Stimulated activated CD8-positive, alpha-beta memory T cell treated with anti-CD3 and anti-CD28 coated beads, Interleukin-7, amount 100 ng/mL, for 48 hours (primary cell): ENCODE data around the gene C9orf57.
"Not testable (repeated sequence)": the region's sequence is repeated elsewhere in the genome, so short reads cannot be mapped to it uniquely, and the experiment has no call there.

ENCODE experiments used
- DNase-seq, 2 donors: peaks; one replicate each; pipeline ENCODE4 v3.0.0-alpha.2; 2020; ENCODE audit warnings: low read depth in 1 of 2; ENCODE audit errors: extremely low read depth in 1 of 2

The C9orf57 gene

GRCh38 chr9:72060513-72060912 lies at the start of gene C9orf57:
C9orf57 (minus strand) TSS chr9:72060613; CDS start chr9:72059331, 1,282 bp downstream.
- no peak for DNase-seq

GRCh38 chr9:72102520-72102919 lies 42.1 kb upstream of the C9orf57 start:
- DNase-seq = no peak

GRCh38 chr9:72095520-72095919 lies 35.1 kb upstream of the C9orf57 start:
- DNase-seq = not testable (repeated sequence)

- DNase-seq = no peak
Measured at GRCh38 chr9:72092820-72093219, 32.4 kb upstream of the C9orf57 start.

- DNase-seq = no peak
Measured at GRCh38 chr9:72089451-72090130, 29.2 kb upstream of the C9orf57 start.

GRCh38 chr9:72082536-72082935 lies 22.1 kb upstream of the C9orf57 start:
- no peak for DNase-seq

GRCh38 chr9:72074666-72075065 lies 14.3 kb upstream of the C9orf57 start:
- DNase-seq = not testable (repeated sequence)

- no peak for DNase-seq
Measured at GRCh38 chr9:72065076-72065475, 4.7 kb upstream of the C9orf57 start.

- no peak for DNase-seq
Measured at GRCh38 chr9:72052122-72052521, 8.3 kb downstream of the C9orf57 start.

- no peak for DNase-seq
Measured at GRCh38 chr9:72048850-72049249, 11.6 kb downstream of the C9orf57 start.

GRCh38 chr9:72046630-72047456 lies 13.6 kb downstream of the C9orf57 start:
- no peak for DNase-seq

GRCh38 chr9:72044095-72044494 lies 16.3 kb downstream of the C9orf57 start:
- no peak for DNase-seq

GRCh38 chr9:72043576-72043975 lies 16.8 kb downstream of the C9orf57 start:
- no peak for DNase-seq

- no peak for DNase-seq
Measured at GRCh38 chr9:72042928-72043327, 17.5 kb downstream of the C9orf57 start.

- no peak for DNase-seq
Measured at GRCh38 chr9:72041775-72042194, 18.6 kb downstream of the C9orf57 start.

- DNase-seq = no peak
Measured at GRCh38 chr9:72041369-72041768, 19.0 kb downstream of the C9orf57 start.

- DNase-seq = no peak
Measured at GRCh38 chr9:72039532-72039931, 20.9 kb downstream of the C9orf57 start.

- peak; percentile 17 to 18 for DNase-seq
Measured at GRCh38 chr9:72038890-72039410, 21.5 kb downstream of the C9orf57 start.

- DNase-seq = no peak
Measured at GRCh38 chr9:72038408-72038807, 22.0 kb downstream of the C9orf57 start.

GRCh38 chr9:72037571-72037970 lies 22.8 kb downstream of the C9orf57 start:
- DNase-seq = no peak

GRCh38 chr9:72030767-72031166 lies 29.6 kb downstream of the C9orf57 start:
- no peak for DNase-seq

- no peak for DNase-seq
Measured at GRCh38 chr9:72029986-72030385, 30.4 kb downstream of the C9orf57 start.
